PC-3 (cell line): ENCODE data around the gene KRTAP10-4. TPM values are rescaled to one million over a fixed set of nuclear protein-coding genes. Genes with fewer than 3 reads are reported as not detected.
"Not testable (repeated sequence)": the region's sequence is repeated elsewhere in the genome, so short reads cannot be mapped to it uniquely, and the experiment has no call there.

Source experiments
- ATAC-seq: fragments of 200-7000 bp; cut with Tn5 transposase; 2 replicates; pipeline ENCODE4 v1.9.1; 2020; ENCODE audit warnings: mild to moderate bottlenecking, moderate library complexity
- BruUV-seq: library from RNA; stranded (reverse); fragments of 400-500 nt; replicated peaks from 2 replicates; lab custom pipeline; 2021; lab: Mats Ljungman, UMichigan
- CTCF ChIA-PET: fragments of 300-600 bp; sonication (Branson Sonifier 250); formaldehyde crosslinking; loops from one replicate; lab custom pipeline; 2022; ENCODE audit warnings: antibody characterized with exemption; lab: Charles Lee
- POLR2A ChIA-PET: fragments of 300-600 bp; sonication (Branson Sonifier 250); formaldehyde crosslinking; loops from one replicate; lab custom pipeline; 2022; ENCODE audit warnings: antibody characterized with exemption; ENCODE audit not compliant: unreplicated experiment; lab: Charles Lee
- DNase-seq: peaks from one replicate; pipeline ENCODE4 v3.0.0-alpha.2; 2015
- H2AFZ ChIP-seq: fragments of 300-600 bp; sonication (generic); 2 replicates; pipeline ENCODE4 v1.6.0; 2016; ENCODE audit warnings: antibody characterized with exemption, low read length
- H3F3A ChIP-seq: fragments of 300-600 bp; sonication (generic); one replicate; pipeline ENCODE4 v1.6.0; 2017; ENCODE audit warnings: antibody characterized with exemption, low read length, control low read depth, mild to moderate bottlenecking; ENCODE audit not compliant: unreplicated experiment
- H3K27ac ChIP-seq: fragments of 300-600 bp; sonication (generic); 2 replicates; pipeline ENCODE4 v1.5.1; 2016; ENCODE audit warnings: mild to moderate bottlenecking, low read length
- H3K27me3 ChIP-seq: fragments of 300-600 bp; sonication (generic); 2 replicates; pipeline ENCODE4 v1.6.1; 2016; ENCODE audit warnings: low read length, mixed read lengths
- H3K36me3 ChIP-seq: fragments of 300-600 bp; sonication (generic); 2 replicates; pipeline ENCODE4 v1.6.1; 2016; ENCODE audit warnings: low read depth, mixed run types, low read length, mixed read lengths
- H3K4me1 ChIP-seq: fragments of 300-600 bp; sonication (generic); 2 replicates; pipeline ENCODE4 v1.5.1; 2016; ENCODE audit warnings: low read length; ENCODE audit not compliant: insufficient read depth
- H3K4me2 ChIP-seq: fragments of 300-600 bp; sonication (generic); 2 replicates; pipeline ENCODE4 v1.6.0; 2016; ENCODE audit warnings: low read length
- H3K4me3 ChIP-seq: fragments of 300-600 bp; sonication (generic); 2 replicates; pipeline ENCODE4 v1.5.1; 2016; ENCODE audit warnings: mild to moderate bottlenecking, low read length, mixed read lengths
- H3K79me2 ChIP-seq: fragments of 300-600 bp; sonication (generic); 2 replicates; pipeline ENCODE4 v1.6.1; 2017; ENCODE audit warnings: low read length, mixed read lengths
- H3K9ac ChIP-seq: fragments of 300-600 bp; sonication (generic); 2 replicates; pipeline ENCODE4 v1.6.0; 2016; ENCODE audit warnings: mild to moderate bottlenecking, low read length
- H3K9me2 ChIP-seq: fragments of 300-600 bp; sonication (generic); replicated peaks from 2 replicates; pipeline ENCODE4 v1.6.1; 2016; ENCODE audit warnings: mixed run types, low read length, mixed read lengths
- H3K9me3 ChIP-seq: fragments of 300-600 bp; sonication (generic); 2 replicates; pipeline ENCODE4 v1.6.1; 2016; ENCODE audit warnings: low read length, mixed read lengths
- H4K20me1 ChIP-seq: fragments of 300-600 bp; sonication (generic); 2 replicates; pipeline ENCODE4 v1.6.1; 2016; ENCODE audit warnings: low read length, mixed read lengths
- EZH2 ChIP-seq: fragments of 300-600 bp; sonication (generic); IDR thresholded peaks from one replicate; pipeline ENCODE4 v1.6.1; 2017; ENCODE audit warnings: antibody characterized with exemption, mild to moderate bottlenecking, low read length; ENCODE audit not compliant: unreplicated experiment
- EZH2phosphoT487 ChIP-seq: fragments of 300-600 bp; sonication (generic); IDR thresholded peaks from 2 replicates; pipeline ENCODE4 v1.6.1; 2018; ENCODE audit warnings: mild to moderate bottlenecking, antibody characterized with exemption, low read length, borderline replicate concordance
- intact Hi-C: fragments of 100-400 bp; cut with micrococcal nuclease; formaldehyde crosslinking; loops from 2 replicates; pipeline ENCODE4 v1.9.0; 2023
- total RNA-seq: library from RNA; depleted of rRNA; stranded (reverse); fragments of >200 nt; gene quantifications from 2 replicates; pipeline ENCODE4 v1.2.3, GENCODE V29; 2014
- TF ChIP-seq, protein P1 (sequence below): fragments of 300-600 bp; sonication (generic); conservative IDR thresholded peaks from 2 replicates; pipeline ENCODE4 v1.5.1; 2017; ENCODE audit warnings: antibody characterized with exemption, low read depth, mild to moderate bottlenecking, low read length

Gene KRTAP10-4
- total RNA-seq, 1 experiment from 2014 or later, result not detected

DNA sequence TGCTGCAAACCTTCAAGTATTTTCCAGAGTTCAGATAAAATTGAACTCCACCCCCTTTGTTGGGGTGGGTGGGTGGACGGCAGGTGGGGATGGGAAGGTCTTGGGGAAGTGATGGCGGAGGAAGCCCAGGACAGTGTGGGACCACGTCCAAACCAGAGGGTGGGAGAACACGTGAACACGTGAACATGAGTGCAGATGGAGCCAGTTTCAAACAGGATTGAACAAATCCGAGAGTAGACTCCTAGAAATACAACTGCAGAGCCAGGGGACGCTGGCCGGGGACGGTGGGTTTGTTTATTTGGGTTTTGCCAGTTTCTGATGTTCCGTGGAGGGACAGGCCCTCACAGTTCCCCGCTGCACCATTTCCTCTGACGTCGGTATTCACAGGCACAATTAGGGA is 25.1 kb upstream of the KRTAP10-4 start:
- H3K9me2 ChIP-seq, result no peaks in the 10 kb centered on the region
- ATAC-seq (no peak), DNase-seq (no peak)
- H3K4me1 ChIP-seq, result no peaks in the 10 kb centered on the region
- intact Hi-C loops, result no loop called here
- peaks cover 9% of the 10 kb centered on the region; the same call in 1 of the 2 replicates for H3K9me3 ChIP-seq
- H3F3A ChIP-seq, result no peaks in the 10 kb centered on the region
- H3K27me3 ChIP-seq, result no peaks in the 10 kb centered on the region
- no TSS peak for BruUV-seq
- H3K36me3 ChIP-seq, result no peaks in the 10 kb centered on the region
- ChIA-PET CTCF (no interaction called here), POLR2A (no interaction called here)
- no peak overlapping the region for H3K4me3 ChIP-seq
- H4K20me1 ChIP-seq, result no peaks in the 10 kb centered on the region
- H3K9ac ChIP-seq, result no peak overlapping the region
- TF ChIP-seq, protein P1, sequence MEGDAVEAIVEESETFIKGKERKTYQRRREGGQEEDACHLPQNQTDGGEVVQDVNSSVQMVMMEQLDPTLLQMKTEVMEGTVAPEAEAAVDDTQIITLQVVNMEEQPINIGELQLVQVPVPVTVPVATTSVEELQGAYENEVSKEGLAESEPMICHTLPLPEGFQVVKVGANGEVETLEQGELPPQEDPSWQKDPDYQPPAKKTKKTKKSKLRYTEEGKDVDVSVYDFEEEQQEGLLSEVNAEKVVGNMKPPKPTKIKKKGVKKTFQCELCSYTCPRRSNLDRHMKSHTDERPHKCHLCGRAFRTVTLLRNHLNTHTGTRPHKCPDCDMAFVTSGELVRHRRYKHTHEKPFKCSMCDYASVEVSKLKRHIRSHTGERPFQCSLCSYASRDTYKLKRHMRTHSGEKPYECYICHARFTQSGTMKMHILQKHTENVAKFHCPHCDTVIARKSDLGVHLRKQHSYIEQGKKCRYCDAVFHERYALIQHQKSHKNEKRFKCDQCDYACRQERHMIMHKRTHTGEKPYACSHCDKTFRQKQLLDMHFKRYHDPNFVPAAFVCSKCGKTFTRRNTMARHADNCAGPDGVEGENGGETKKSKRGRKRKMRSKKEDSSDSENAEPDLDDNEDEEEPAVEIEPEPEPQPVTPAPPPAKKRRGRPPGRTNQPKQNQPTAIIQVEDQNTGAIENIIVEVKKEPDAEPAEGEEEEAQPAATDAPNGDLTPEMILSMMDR, result no peak
- TF ChIP-seq EZH2phosphoT487 (no peak), EZH2 (no peak)
- no peaks in the 10 kb centered on the region for H3K79me2 ChIP-seq
- no peak overlapping the region for H3K4me2 ChIP-seq
- H2AFZ ChIP-seq, result no peak overlapping the region
- no peak overlapping the region for H3K27ac ChIP-seq

DNA sequence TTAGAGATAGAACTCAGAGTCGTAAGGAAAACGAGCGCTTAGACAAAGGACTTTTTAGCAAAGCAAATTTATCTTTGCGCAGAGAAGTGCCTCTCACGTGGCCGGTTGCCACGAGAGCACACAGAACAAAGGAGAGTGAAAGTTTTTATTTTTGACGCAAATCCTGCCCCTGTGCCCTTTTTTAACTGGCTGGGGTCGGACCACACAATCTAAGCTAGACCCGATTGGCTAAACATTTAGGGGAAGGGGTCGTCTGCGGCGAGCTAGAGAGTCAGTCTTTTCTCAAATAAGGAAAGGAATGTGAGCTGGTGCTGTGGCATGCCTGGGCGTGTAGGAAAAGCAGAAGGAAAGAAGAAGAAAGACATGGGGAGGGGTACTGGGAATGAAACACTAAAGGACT is 24.6 kb upstream of the KRTAP10-4 start:
- TF ChIP-seq EZH2, result no peak
- intact Hi-C loops, result no loop called here
- Histone ChIP-seq H3K4me1 (no peaks in the 10 kb centered on the region), H3K9me2 (no peaks in the 10 kb centered on the region), H4K20me1 (no peaks in the 10 kb centered on the region), H2AFZ (no peak overlapping the region), H3F3A (no peaks in the 10 kb centered on the region), H3K27ac (no peak overlapping the region), H3K9me3 (peaks cover 7% of the 10 kb centered on the region; the same call in 1 of the 2 replicates), H3K4me3 (no peak overlapping the region), H3K36me3 (no peaks in the 10 kb centered on the region), H3K27me3 (no peaks in the 10 kb centered on the region), H3K79me2 (no peaks in the 10 kb centered on the region), H3K9ac (no peak overlapping the region), H3K4me2 (no peak overlapping the region)
- DNase-seq (no peak), ATAC-seq (no peak)
- no TSS peak for BruUV-seq
- POLR2A ChIA-PET, result no interaction called here
- CTCF ChIA-PET, result no interaction called here

DNA sequence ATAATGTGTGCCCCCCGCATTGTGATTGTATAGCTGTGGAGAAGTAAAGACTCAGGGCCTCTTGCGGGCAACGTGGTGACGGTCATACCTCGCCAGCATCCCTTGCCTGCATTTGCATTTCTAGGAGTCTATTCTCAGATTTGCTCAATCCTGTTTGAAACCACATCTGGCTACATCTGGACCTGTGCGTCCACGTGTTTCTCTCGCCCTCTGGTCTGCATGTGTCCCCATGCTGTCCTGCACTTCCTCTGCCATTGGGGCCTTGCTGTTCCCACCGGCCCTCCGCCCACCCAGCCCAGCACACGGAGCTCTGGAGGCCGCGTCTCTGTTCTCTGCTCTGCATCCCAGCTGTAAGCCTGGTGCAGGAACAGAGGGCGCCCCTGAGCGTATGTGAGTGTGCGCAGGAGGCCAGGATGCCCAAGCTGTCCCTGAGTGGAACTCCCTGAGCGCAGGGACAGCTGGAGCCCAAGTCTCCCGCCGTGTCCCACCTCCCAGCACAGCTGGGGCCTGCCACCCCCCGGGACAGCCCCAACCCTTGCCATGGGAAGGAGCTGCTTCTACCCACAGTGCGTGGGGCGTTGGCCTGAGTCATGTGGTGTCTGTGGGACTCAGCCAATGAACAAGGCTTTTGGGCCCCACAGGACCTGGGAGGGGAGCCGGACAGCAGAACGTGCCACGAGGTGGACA is 23.9 kb upstream of the KRTAP10-4 start:
- Histone ChIP-seq H4K20me1 (no peaks in the 10 kb centered on the region), H3K4me3 (no peak overlapping the region), H3K36me3 (no peaks in the 10 kb centered on the region), H3K9ac (no peak overlapping the region), H3K9me3 (peaks cover 7% of the 10 kb centered on the region; the same call in 1 of the 2 replicates), H2AFZ (no peak overlapping the region), H3K9me2 (no peaks in the 10 kb centered on the region), H3K4me1 (no peaks in the 10 kb centered on the region), H3K79me2 (no peaks in the 10 kb centered on the region), H3K4me2 (no peak overlapping the region), H3K27me3 (no peaks in the 10 kb centered on the region), H3F3A (no peaks in the 10 kb centered on the region), H3K27ac (no peak overlapping the region)
- ATAC-seq (no peak), DNase-seq (no peak)
- ChIA-PET POLR2A (no interaction called here), CTCF (no interaction called here)
- TF ChIP-seq EZH2, result no peak
- no peak for TF ChIP-seq EZH2phosphoT487
- TF ChIP-seq, protein P1, result no peak
- intact Hi-C loops, result no loop called here
- no TSS peak for BruUV-seq

DNA sequence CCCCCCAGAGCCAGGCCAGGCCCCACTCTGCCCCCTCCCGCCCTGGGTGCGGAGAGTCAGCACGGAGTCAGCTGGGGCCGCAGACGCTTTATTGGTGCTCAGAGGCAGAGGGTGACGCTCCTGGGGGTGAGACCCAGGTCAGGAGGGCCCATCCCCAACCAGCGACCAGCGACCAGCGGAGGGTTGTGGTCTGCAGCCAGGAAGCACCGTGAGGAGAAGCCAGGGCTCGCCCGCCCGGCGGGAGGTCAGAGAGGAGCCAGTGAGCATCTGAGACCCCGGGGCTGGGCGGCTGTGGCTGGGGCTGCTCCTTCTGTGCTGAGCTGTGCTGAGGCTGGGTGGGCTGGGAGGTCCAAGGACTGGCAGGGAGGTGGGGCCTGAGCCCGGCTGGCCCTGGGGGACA is 23.2 kb upstream of the KRTAP10-4 start:
- H4K20me1 ChIP-seq, H3K4me2 ChIP-seq, H3K9me2 ChIP-seq, ATAC-seq, H3K27ac ChIP-seq, H3K4me1 ChIP-seq, H3K79me2 ChIP-seq, DNase-seq, H3K4me3 ChIP-seq, intact Hi-C loops, H3K9me3 ChIP-seq, H3K27me3 ChIP-seq, POLR2A ChIA-PET, BruUV-seq, H3K36me3 ChIP-seq, H3F3A ChIP-seq, CTCF ChIA-PET, H3K9ac ChIP-seq, H2AFZ ChIP-seq: not testable (repeated sequence)
